CD4-positive, alpha-beta T cell treated with Interleukin-6 at 100 ng/mL for 8 hours (primary cell): ENCODE measurements around the gene ZNF189.

Source experiments
- DNase-seq: peaks from one replicate; pipeline ENCODE4 v3.0.0-alpha.2; 2020; ENCODE audit warnings: mixed read lengths, low spot score

Gene ZNF189

DNA sequence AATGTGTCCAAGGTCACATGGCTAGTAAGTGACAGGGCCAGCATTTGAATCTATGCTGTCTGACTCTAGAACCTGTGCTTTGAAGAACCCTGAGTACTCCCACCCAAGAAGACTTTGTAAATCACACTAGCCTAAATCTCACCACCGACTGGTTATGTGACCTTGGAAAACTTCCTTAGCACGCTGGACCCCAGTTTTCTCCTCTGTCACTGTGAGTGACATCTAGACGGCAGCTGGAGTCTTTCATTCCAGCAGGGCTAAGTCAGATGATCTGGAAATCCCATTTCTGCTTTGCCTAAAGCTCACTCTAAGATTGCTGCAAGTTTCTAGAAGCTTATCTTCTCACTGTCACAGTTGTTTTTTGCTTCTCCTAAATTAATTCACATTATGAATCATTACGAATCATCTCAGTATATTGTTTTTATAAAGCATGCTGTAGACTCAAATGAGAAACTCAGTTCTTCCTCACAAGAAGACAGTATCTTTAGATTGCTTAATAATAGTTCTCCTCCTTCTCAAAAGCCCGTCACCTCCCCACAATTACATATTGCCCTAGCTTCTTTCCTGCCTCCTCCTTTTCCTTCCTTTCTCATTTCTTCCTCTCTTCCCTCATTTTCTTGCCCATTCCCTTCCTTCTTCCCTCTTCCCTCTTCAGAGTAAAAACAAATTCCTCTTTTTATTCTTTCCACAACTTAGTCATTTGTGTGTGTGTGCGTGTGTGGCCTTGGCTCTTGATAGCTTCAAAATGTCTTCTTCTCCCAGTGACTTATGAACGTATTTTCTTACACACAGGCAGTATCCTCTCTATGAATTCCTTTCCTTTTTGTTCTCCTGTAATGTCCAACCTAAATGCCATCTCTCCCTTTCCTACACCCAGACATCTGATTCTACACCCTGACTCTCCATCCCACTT is 20.1 kb downstream of the ZNF189 start:
- DNase-seq, result no peak

DNA sequence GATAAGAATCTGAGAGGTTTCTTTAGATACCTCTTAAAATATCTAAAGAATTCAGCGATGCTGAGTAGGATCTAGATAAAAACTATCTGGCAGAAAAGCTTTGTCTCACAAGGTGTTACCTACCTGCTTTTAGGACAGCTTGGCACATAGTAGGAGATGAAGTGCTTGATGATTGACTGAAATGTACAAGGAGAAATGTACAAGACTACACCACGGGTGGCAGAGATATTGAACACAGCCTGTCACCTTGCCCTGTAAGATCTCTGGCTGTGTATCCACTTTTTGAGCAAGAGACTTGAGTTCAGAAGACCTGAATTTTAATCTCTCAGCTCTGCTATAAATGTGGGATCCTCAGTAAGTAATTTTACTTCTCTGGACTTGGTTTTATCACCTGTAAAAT is 21.2 kb downstream of the ZNF189 start:
- no peak for DNase-seq

DNA sequence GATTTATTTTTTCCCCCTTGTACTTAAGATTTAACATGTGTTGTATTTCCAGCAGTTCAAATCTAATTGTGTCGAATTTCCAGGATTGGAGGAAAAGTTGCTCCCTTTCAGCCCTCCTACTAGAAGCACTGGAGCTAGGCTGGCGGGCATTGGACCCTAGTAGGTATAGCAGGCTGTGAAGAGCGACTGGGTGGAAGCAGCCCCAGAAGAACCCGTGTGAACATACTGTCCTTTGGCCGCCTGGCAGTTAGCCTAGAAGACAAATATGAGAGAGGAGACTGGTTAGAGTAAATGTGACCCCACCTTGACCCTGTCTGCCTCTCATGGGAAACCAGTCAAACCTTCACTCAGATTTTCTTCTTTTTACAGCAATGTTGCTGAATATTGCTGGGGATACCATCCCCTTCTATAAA is 23.0 kb downstream of the ZNF189 start:
- DNase-seq, result no peak

- no peak for DNase-seq
These were observed 28.7 kb downstream of the ZNF189 start for GRCh38 chr9:101427358-101427757.

DNA sequence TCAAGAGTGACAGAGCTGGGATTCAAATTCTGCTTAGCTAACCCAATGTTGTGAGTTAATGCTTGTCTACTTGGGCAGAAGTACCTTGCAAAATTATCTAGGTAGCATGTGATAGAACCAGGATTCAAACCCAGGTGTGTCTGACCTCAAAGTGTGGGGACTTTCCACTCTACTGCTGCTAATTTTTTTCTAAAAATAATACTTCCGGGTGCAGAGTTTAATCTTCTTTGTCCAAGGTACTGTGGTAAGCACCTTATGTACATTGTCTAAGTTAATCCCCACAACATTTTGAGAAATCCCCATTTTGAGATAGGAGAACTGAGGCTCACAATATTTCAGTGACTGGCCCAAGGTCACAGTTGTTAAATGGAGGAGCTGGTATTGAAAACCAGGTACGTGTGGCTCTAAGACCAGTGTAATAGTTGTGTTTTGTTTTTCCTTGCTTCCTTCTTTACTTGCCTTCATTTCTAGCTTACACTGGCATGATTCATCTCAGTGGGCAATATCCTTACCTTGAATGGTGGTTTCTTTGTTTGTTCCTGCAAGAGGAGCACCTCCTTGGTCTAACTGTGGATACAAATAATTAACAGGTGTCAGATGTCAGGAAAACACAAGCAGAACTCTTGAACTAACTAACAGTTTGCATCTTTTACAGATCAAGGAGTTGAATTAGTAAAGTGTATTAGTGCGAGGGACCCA is 29.5 kb downstream of the ZNF189 start:
- DNase-seq, result no peak

DNA sequence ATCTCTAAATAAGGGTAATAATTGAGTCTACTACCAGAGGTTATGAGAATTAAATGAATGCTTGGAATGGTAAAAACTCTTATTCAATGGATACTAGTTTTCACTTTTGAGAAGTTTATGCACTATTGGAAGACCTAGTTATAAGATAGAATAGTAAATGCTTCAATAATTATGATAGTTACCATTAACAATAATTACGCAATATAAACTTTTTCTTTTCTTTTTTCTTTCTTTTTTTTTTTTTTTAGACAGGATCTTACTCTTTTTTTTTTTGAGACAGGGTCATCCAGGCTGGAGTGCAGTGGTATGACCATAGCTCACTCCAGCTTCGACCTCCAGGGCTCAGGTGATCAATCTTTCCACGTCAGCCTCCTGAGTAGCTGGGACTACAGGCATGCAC is 30.3 kb downstream of the ZNF189 start:
- no peak for DNase-seq

- no peak for DNase-seq
These were observed 31.1 kb downstream of the ZNF189 start for GRCh38 chr9:101429736-101430135.

DNA sequence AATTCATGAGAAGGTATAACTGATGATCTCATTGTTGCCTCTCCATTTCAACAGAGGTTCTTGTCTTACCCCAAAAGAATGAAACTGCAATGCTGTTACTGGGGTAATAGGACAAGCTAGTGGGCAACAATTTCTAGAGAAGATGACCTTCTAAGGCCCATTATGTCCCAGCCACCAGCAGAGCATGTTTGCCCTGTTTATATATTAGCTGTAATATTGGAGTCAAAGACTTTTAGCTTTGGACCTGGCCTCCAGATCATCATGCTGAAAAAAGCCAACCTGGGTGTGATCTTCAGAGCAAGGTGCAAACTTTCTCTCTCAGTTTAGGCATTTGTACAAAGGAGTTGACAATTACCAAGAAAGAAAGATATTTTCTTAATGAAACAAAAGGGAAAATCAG is 33.5 kb downstream of the ZNF189 start:
- no peak for DNase-seq

- no peak for DNase-seq
These were observed 34.1 kb downstream of the ZNF189 start for GRCh38 chr9:101432740-101433139.

DNA sequence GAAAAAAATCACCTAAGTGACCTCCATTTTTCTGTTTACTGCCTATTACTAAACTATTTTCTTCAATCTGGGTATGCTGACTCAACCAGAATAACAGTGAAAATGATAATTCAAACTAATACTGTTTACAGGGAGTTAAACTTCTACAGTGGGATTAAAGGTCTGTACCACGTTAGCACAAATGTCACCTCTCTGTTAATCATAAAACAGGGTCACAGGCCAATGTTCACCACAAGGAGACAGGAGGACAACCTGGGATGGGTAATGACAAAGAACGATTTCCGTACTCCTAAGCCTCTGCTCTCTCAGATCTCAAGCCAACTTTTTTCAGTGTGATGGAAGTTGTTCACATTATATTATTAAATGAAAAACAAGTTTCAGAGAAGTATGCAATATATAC is 34.6 kb downstream of the ZNF189 start:
- no peak for DNase-seq

DNA sequence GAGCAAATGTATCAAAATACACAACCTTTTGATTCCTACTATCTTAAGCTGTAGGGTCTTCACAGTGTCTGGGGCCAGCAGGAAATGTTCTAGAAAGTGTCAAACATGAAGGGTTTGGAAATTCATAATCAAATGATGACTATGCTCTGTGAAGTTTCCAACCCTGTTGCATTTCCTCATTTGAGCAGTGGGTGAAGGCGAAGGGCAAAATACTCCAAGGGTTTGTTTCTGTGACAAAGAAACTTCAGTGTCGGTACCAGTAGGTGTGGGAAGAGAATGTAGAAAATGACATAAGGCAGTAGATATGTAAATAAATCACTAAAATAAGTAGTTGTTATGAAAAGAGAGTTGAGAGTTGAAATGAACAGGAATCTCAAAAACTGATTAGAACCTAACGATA is 36.3 kb downstream of the ZNF189 start:
- DNase-seq, result no peak

- DNase-seq, result no peak
These were observed 37.0 kb downstream of the ZNF189 start, which contains the start of gene ALDOB for GRCh38 chr9:101435601-101436079. ALDOB (minus strand) TSS chr9:101435774; CDS start chr9:101430887, 4,887 bp downstream.

DNA sequence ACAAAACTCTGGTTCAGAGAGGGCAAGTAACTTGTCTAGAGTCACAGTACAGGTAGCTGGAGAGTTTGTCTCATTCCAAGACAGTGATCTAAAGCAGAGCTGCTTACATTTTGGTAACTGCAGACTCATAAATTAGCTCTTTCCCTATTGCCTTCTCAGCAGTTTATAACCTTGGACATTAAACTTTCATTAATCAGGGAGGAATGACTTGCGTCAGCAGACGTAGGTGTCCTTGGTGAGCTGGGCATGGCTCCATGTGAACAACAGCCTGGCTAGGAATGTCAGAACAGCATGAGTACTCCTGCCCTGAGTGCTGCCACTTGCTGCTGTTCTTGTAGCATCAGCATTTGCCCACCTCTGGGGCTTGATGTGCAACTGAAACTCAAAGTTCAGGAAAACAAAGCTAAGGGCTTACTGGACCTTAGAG is 39.2 kb downstream of the ZNF189 start:
- DNase-seq, result no peak

DNA sequence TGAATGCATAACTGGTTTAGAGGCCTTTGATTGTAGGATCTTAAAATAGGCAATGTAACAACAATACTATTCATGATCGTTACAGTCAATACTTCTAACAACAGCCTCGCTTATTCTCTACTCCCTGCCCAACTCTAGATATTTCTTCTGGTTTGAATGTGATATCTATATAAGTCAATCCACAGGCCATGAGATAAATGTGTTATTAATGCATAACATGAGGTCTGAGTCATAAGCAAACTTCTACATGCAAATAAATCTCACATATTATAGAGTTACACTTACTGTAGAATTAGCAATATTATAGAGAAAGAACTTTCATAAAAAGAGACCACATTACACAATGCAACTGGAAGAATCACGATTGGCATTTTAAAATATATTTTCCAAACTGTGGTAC is 39.9 kb downstream of the ZNF189 start:
- DNase-seq, result no peak

DNA sequence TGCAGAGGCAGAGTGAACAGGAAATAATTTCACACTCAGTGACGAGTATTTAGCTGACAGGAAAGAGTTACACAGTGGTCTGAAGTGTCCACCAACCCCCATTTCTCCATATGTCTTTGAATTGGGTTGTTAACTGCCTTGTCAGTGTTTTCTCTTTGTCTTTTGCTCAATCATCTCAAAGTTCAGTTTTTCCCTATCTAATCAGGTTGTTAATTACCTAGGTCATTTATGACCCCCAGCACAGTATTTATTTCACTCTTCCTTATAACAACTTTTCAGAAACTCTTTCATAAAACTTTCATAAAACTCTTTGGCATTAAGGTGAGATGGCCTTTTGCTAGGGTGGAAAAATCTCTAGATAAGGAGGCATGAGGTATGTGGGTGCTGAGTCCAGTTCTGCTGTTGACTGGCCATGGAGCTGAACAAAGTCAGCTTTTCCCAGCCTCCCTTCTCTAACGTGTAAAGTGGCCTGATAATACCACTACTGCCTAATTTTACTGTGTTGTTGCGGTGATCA is 42.1 kb downstream of the ZNF189 start:
- no peak for DNase-seq

DNA sequence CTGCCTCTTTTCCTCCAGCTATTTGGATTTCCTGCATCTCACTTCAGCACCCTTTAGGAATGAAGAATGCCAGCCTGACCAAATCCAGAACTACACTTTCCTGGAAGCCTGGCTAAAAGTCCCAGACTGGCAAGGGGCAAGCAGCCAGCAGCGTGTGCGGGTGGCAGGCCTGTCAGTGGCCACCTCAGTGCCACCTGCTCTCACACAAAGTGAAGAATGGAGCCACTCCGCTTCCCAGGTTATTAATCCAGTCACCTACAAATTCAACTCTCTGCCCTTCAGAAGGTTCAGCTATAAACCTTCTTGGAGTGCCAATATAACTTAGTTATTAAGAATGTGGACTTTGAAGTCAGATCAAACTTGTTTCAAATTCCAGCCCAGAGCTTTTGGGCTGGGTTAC is 43.7 kb downstream of the ZNF189 start:
- DNase-seq, result no peak

GRCh38 chr9:101442736-101443135 is 44.1 kb downstream of the ZNF189 start:
- no peak for DNase-seq

- no peak for DNase-seq
These were observed 44.7 kb downstream of the ZNF189 start for GRCh38 chr9:101443364-101443771.

DNA sequence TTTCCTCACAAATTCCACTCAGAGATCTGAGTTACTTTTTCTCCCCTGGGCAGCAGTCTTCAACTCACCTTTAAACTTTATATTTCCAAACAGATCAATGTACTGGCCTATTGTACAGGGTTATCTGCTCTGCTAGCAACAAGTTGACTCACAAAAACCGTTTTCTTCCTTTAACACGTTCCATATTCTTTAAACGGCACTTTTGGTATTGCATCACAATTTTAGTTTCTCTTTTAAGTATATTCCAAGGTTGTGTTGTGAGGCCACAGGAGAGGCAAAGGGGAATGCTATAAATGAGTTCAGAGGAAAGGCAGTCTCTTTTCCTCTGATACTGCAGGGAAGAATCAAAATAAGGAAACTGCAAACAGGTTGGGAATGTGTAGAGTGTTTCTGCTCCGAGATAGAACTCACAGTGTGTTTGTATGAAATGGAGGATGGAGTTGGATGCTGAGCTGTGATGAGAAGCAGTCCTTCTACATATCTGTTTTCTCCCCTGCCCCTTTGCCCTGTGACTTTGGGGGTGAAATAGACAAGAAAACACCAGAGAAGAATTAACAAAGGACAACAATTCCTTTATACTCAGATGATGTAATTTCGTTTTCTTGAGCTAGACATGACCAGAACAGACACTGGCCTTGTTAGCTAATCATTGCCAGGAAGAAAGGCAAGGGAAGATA is 46.8 kb downstream of the ZNF189 start:
- DNase-seq, result no peak

DNA sequence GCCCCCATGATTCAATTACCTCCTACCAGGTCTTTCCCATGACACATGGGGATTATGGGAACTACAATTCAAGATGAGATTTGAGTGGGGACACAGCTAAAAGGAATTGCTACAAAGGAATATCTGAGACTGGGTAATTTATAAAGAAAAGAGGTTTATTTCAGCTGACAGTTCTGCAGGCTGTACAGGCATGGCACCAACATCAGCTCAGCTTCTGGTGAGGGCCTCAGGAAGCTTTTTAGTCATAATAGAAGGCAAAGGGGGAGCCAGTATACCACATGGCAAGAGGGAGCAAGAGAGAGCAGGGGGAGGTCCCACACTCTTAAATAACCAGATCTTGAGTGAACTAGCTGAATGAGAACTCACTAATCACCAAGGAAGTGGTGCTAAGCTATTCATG is 48.1 kb downstream of the ZNF189 start:
- DNase-seq, result no peak

DNA sequence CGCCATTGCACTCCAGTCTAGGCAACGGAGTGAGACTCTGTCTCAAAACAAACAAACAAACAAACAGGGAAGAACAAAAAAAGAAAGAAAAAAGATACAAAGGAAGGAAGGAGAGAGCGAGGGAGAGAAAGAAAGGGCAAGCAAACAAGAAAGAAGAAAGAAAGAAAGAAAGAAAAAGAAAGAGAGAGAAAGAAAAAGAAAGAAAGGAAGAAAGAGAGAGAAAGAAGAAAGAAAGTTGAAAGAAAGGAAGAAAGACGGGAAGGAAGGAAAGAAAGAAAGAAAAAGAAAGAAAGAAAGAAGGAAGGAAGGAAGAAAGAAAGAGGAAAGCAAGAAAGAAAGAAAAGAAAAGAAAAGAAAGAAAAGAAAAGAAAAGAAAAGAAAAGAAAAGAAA is 50.0 kb downstream of the ZNF189 start:
- no peak for DNase-seq

DNA sequence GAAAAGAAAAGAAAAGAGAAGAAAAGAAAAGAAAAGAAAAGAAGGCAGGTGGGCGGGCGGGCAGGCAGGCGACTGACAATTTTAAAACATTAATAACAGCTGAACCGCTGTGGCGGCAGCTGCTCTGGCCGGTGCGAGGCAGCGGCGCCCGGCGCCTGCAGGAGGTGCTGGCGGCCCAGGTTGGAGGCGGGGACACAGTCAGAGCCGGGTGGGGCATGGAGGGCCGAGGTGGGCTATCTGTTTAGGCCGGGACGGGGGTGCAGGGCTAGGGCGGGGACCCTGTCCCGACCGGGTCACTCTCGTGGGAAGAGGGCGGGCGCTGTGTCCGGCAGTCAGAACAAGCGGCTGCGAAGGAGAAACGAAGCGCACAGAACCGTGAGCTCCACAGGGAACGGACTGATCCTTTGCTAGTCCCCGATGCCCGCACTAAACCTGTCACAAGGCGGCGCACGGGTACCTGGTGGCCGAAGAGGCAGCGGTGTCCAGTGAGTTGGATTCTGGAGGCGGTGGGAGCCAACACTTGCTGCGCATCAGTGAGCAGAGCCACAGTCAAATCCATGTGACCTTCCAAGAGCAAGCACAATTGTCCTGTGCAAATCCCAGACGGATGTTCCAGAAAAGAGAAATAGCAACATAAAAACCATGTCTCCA is 50.5 kb downstream of the ZNF189 start:
- DNase-seq, result peak; percentile 13
